CD4-positive, alpha-beta memory T cell (primary cell): Measurements from ENCODE around the gene KTN1. TPM values are rescaled to one million over a fixed set of nuclear protein-coding genes. Genes with fewer than 3 reads are reported as not detected.

Experiments used
- CTCF ChIA-PET: fragments of 350-600 bp; sonication (Branson Sonifier 250); formaldehyde crosslinking; loops from one replicate; lab custom pipeline; 2021; ENCODE audit warnings: inconsistent platforms; ENCODE audit not compliant: partially characterized antibody; lab: Charles Lee
- POLR2A ChIA-PET: fragments of 350-600 bp; sonication (Branson Sonifier 250); formaldehyde crosslinking; loops from one replicate; lab custom pipeline; 2021; ENCODE audit not compliant: partially characterized antibody; lab: Charles Lee
- DNase-seq, 5 donors: peaks; one replicate each; pipeline versions ENCODE4 v3.0.0 to v3.0.0-alpha.2; 2020 to 2022; ENCODE audit warnings: mixed read lengths in 1 of 5
- H3K27ac ChIP-seq: one replicate; pipeline ENCODE4 v1.7.0; 2013; ENCODE audit warnings: low read depth, low read length
- H3K27me3 ChIP-seq: 2 replicates; pipeline ENCODE4 v1.7.0; 2013; ENCODE audit warnings: mild to moderate bottlenecking, low read length, moderate library complexity; ENCODE audit not compliant: insufficient read depth
- H3K36me3 ChIP-seq: 2 replicates; pipeline ENCODE4 v1.7.0; 2013; ENCODE audit warnings: mild to moderate bottlenecking, low read length, moderate library complexity; ENCODE audit not compliant: insufficient read depth
- H3K4me1 ChIP-seq: 2 replicates; pipeline ENCODE4 v1.7.0; 2013; ENCODE audit warnings: mild to moderate bottlenecking, low read length, moderate library complexity; ENCODE audit not compliant: insufficient read depth
- H3K4me3 ChIP-seq, 2 donors: one replicate each; pipeline ENCODE4 v1.7.0; 2013; ENCODE audit warnings: low read length in 2 of 2, mild to moderate bottlenecking in 1 of 2
- H3K9me3 ChIP-seq, 2 donors: one replicate each; pipeline ENCODE4 v1.7.0; 2013; ENCODE audit warnings: low read length in 2 of 2, control low read depth in 1 of 2; ENCODE audit not compliant: control insufficient read depth in 1 of 2
- H3K27ac Mint-ChIP-seq, 7 donors: one replicate each; pipeline ENCODE4 v1.8.0; 2020 to 2021; ENCODE audit warnings: mixed read lengths in 7 of 7, mild to moderate bottlenecking in 6 of 7, inconsistent platforms in 3 of 7, moderate library complexity in 3 of 7
- H3K27me3 Mint-ChIP-seq, 2 donors: one replicate each; pipeline ENCODE4 v1.8.0; 2020 to 2021; ENCODE audit warnings: mixed read lengths in 2 of 2
- H3K36me3 Mint-ChIP-seq, 2 donors: one replicate each; pipeline ENCODE4 v1.8.0; 2020 to 2021; ENCODE audit warnings: mixed read lengths in 2 of 2, inconsistent platforms in 1 of 2, mild to moderate bottlenecking in 1 of 2
- H3K4me1 Mint-ChIP-seq, 4 donors: one replicate each; pipeline ENCODE4 v1.8.0; 2020 to 2021; ENCODE audit warnings: mixed read lengths in 4 of 4, mild to moderate bottlenecking in 1 of 4
- H3K4me3 Mint-ChIP-seq, 8 donors: one replicate each; pipeline ENCODE4 v1.8.0; 2020 to 2021; ENCODE audit warnings: mixed read lengths in 8 of 8, mild to moderate bottlenecking in 7 of 8, moderate library complexity in 6 of 8, inconsistent platforms in 3 of 8
- H3K9me3 Mint-ChIP-seq, 8 donors: one replicate each; pipeline ENCODE4 v1.8.0; 2020 to 2021; ENCODE audit warnings: mixed read lengths in 8 of 8, mild to moderate bottlenecking in 5 of 8, inconsistent platforms in 3 of 8, moderate library complexity in 1 of 8
- intact Hi-C: fragments of 100-400 bp; cut with micrococcal nuclease; formaldehyde crosslinking; loops from one replicate; pipeline ENCODE4 v1.15.1; 2023
- polyA plus RNA-seq, 2 donors: library from polyadenylated mRNA; unstranded; fragments of 300-500 nt; fragmentation: Illumina TruSeq; gene quantifications; one replicate each; pipeline ENCODE4 v1.2.3, GENCODE V29; 2021
- total RNA-seq, 2 experiments: library from RNA; stranded (reverse); gene quantifications; one replicate each; pipeline ENCODE4 v1.2.3, GENCODE V29; 2021

KTN1 gene
- total and polyA plus RNA-seq, 4 experiments from 2014 or later, result 15.7 to 133 (median 93.7) TPM

- Mint-ChIP-seq H3K4me1 (peaks cover 0 to 2% (median 0%) of the 10 kb centered on the region in 4 donors), H3K9me3 (peaks cover 0 to 1% (median 0%) of the 10 kb centered on the region in 8 donors), H3K4me3 (no peak overlapping the region), H3K27me3 (no peaks in the 10 kb centered on the region), H3K36me3 (no peaks in the 10 kb centered on the region), H3K27ac (no peak overlapping the region)
- H3K27me3 ChIP-seq, result no peaks in the 10 kb centered on the region
- no peak overlapping the region for H3K4me3 ChIP-seq
- no peak for DNase-seq
- CTCF ChIA-PET, result interaction anchor here (2.3 kb wide), 1 partner anchor 8 kb away, joined by 11 read pairs; no protein-coding TSS in a partner anchor
- peaks cover under 1% of the 10 kb centered on the region for H3K4me1 ChIP-seq
- POLR2A ChIA-PET, result no interaction called here
- H3K36me3 ChIP-seq, result no peaks in the 10 kb centered on the region
- intact Hi-C loops, result no loop called here
- no peaks in the 10 kb centered on the region for H3K9me3 ChIP-seq
- no peak overlapping the region for H3K27ac ChIP-seq
These were observed 144.7 kb downstream of the KTN1 start for GRCh38 chr14:55724736-55725135.

- peaks cover 0 to 1% of the 10 kb centered on the region in 2 donors for H3K36me3 Mint-ChIP-seq
- intact Hi-C loops, result no loop called here
- H3K27ac ChIP-seq, result no peak overlapping the region
- peaks cover 4 to 13% (median 7%) of the 10 kb centered on the region in 4 donors for H3K4me1 Mint-ChIP-seq
- CTCF ChIA-PET, result interaction anchor here (1.0 to 6.8 kb wide), 14 partner anchors 7 to 748 kb away, joined by 3 to 116 read pairs (median 6); no protein-coding TSS in a partner anchor
- H3K9me3 ChIP-seq, result no peaks in the 10 kb centered on the region
- H3K9me3 Mint-ChIP-seq, result peaks cover 0 to 3% (median 0%) of the 10 kb centered on the region in 8 donors
- H3K27ac Mint-ChIP-seq, result peak overlapping the region in 4 of 7 donors; percentile 16 to 81 (median 70)
- H3K27me3 ChIP-seq, result no peaks in the 10 kb centered on the region
- peaks cover 11% of the 10 kb centered on the region for H3K4me1 ChIP-seq
- H3K4me3 Mint-ChIP-seq, result peak overlapping the region in 4 of 8 donors; percentile 8 to 70 (median 34)
- H3K36me3 ChIP-seq, result no peaks in the 10 kb centered on the region
- H3K4me3 ChIP-seq, result no peak overlapping the region
- POLR2A ChIA-PET, result interaction anchor here (1.1 kb wide), 1 partner anchor 388 kb away, joined by 3 read pairs; the partner anchor contains the start of gene PELI2
- DNase-seq, result no peak
- H3K27me3 Mint-ChIP-seq, result no peaks in the 10 kb centered on the region
These were observed 150.7 kb downstream of the KTN1 start for GRCh38 chr14:55730592-55731310.

- DNase-seq, result peak in 3 of 5 donors; percentile 8 to 24 (median 9)
- no peak overlapping the region for H3K4me3 ChIP-seq
- H3K4me1 ChIP-seq, result peaks cover 11% of the 10 kb centered on the region
- ChIA-PET POLR2A (interaction anchor here (0.8 to 1.1 kb wide), 2 partner anchors 387 to 743 kb away, joined by 3 read pairs; partner anchors contain the start of gene PELI2), CTCF (interaction anchor here (0.7 to 6.8 kb wide), 23 partner anchors 8 to 759 kb away, joined by 3 to 116 read pairs (median 4); no protein-coding TSS in a partner anchor)
- no peaks in the 10 kb centered on the region for H3K36me3 ChIP-seq
- H3K27me3 ChIP-seq, result no peaks in the 10 kb centered on the region
- Mint-ChIP-seq H3K4me1 (peaks cover 4 to 13% (median 7%) of the 10 kb centered on the region in 4 donors), H3K9me3 (peaks cover 0 to 7% (median 0%) of the 10 kb centered on the region in 8 donors), H3K27ac (peak overlapping the region in 4 of 7 donors; percentile 3 to 79 (median 48)), H3K4me3 (peak overlapping the region in 6 of 8 donors; percentile 8 to 70 (median 30)), H3K27me3 (no peaks in the 10 kb centered on the region), H3K36me3 (peaks cover 0 to 1% of the 10 kb centered on the region in 2 donors)
- H3K9me3 ChIP-seq, result no peaks in the 10 kb centered on the region
- no peak overlapping the region for H3K27ac ChIP-seq
- intact Hi-C loops, result no loop called here
These were observed 151.4 kb downstream of the KTN1 start for GRCh38 chr14:55731311-55731872.

GRCh38 chr14:55731881-55732498, 152.0 kb downstream of the KTN1 start:
- Mint-ChIP-seq H3K4me1 (peaks cover 4 to 13% (median 7%) of the 10 kb centered on the region in 4 donors), H3K4me3 (no peak overlapping the region), H3K9me3 (peaks cover 0 to 10% (median 0%) of the 10 kb centered on the region in 8 donors), H3K36me3 (peaks cover 0 to 1% of the 10 kb centered on the region in 2 donors), H3K27ac (peak overlapping the region in 2 of 7 donors; percentile 62 to 76), H3K27me3 (no peaks in the 10 kb centered on the region)
- DNase-seq, result peak; percentile 38 to 53 (median 49)
- Histone ChIP-seq H3K27me3 (no peaks in the 10 kb centered on the region), H3K9me3 (no peaks in the 10 kb centered on the region), H3K4me3 (no peak overlapping the region), H3K4me1 (peaks cover 11% of the 10 kb centered on the region), H3K36me3 (no peaks in the 10 kb centered on the region), H3K27ac (no peak overlapping the region)
- POLR2A ChIA-PET, result interaction anchor here (0.8 to 1.1 kb wide), 2 partner anchors 386 to 743 kb away, joined by 3 read pairs; partner anchors contain the start of gene PELI2
- CTCF ChIA-PET, result interaction anchor here (0.7 to 6.8 kb wide), 26 partner anchors 9 to 1411 kb away, joined by 3 to 116 read pairs (median 4); no protein-coding TSS in a partner anchor
- intact Hi-C loops, result loop anchor here (1.0 kb wide), 2 partner anchors 742 to 1585 kb away; no protein-coding TSS in a partner anchor

DNA sequence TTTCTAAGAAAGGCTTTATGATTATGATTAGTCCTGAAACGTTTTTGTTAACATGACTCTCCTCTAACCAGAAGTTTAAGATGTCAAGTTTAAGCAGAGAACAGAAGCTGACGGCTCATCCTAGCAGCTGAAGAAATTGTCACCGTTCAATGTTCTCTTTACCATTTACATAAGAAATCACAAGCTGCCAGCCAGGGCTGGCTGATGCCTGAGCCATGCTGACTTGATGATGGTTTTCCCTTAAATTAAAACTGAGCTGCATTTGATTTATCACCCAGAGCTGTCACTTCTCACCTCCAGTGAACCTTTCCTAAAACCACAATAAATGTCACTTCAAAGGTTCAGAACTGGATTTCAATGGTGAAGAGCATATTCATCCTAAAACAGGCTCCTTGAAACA, 153.6 kb downstream of the KTN1 start:
- ChIA-PET CTCF (interaction anchor here (0.8 to 6.8 kb wide), 11 partner anchors 8 to 741 kb away, joined by 3 to 116 read pairs (median 4); partner anchors contain the start of gene PELI2), POLR2A (no interaction called here)
- no peak overlapping the region for H3K4me3 ChIP-seq
- Mint-ChIP-seq H3K9me3 (peaks cover 0 to 8% (median 0%) of the 10 kb centered on the region in 8 donors), H3K36me3 (peaks cover 0 to 1% of the 10 kb centered on the region in 2 donors), H3K27ac (peak overlapping the region in 1 of 7 donors; percentile 32), H3K4me1 (peaks cover 4 to 13% (median 7%) of the 10 kb centered on the region in 4 donors), H3K4me3 (no peak overlapping the region), H3K27me3 (no peaks in the 10 kb centered on the region)
- H3K27me3 ChIP-seq, result no peaks in the 10 kb centered on the region
- intact Hi-C loops, result no loop called here
- H3K9me3 ChIP-seq, result no peaks in the 10 kb centered on the region
- H3K4me1 ChIP-seq, result peaks cover 11% of the 10 kb centered on the region
- DNase-seq, result no peak
- H3K36me3 ChIP-seq, result no peaks in the 10 kb centered on the region
- H3K27ac ChIP-seq, result no peak overlapping the region
